Hepatocyte (in vitro differentiated cells): ENCODE results near the gene ZP1. TPM values are rescaled to one million over a fixed set of nuclear protein-coding genes. Genes with fewer than 3 reads are reported as not detected.

Source experiments
- DNase-seq: peaks from one replicate; pipeline ENCODE4 v3.0.0-alpha.2; 2016; ENCODE audit warnings: low spot score
- H2AFZ ChIP-seq: fragments of 200-600 bp; sonication (generic); 2 replicates; pipeline ENCODE4 v1.6.0; 2016; ENCODE audit warnings: antibody characterized with exemption, mild to moderate bottlenecking
- H3K27ac ChIP-seq: fragments of 200-600 bp; sonication (generic); 2 replicates; pipeline ENCODE4 v1.5.1; 2016; ENCODE audit warnings: mild to moderate bottlenecking
- H3K27me3 ChIP-seq: fragments of 200-600 bp; sonication (generic); 2 replicates; pipeline ENCODE4 v1.6.1; 2016
- H3K36me3 ChIP-seq: fragments of 200-600 bp; sonication (generic); replicated peaks from 2 replicates; pipeline ENCODE4 v1.5.1; 2016; ENCODE audit warnings: low read depth; ENCODE audit not compliant: insufficient read depth
- H3K4me1 ChIP-seq: fragments of 200-600 bp; sonication (generic); 2 replicates; pipeline ENCODE4 v1.5.1; 2016; ENCODE audit warnings: mild to moderate bottlenecking, moderate library complexity; ENCODE audit not compliant: insufficient read depth
- H3K4me2 ChIP-seq: fragments of 200-600 bp; sonication (generic); 2 replicates; pipeline ENCODE4 v1.6.0; 2016
- H3K4me3 ChIP-seq: fragments of 200-600 bp; sonication (generic); 2 replicates; pipeline ENCODE4 v1.5.1; 2016; ENCODE audit warnings: mild to moderate bottlenecking
- H3K79me2 ChIP-seq: fragments of 200-600 bp; sonication (generic); 2 replicates; pipeline ENCODE4 v1.6.0; 2017; ENCODE audit warnings: mild to moderate bottlenecking
- H3K9me2 ChIP-seq: fragments of 200-600 bp; sonication (generic); replicated peaks from 2 replicates; pipeline ENCODE4 v1.6.0; 2017; ENCODE audit warnings: mild to moderate bottlenecking; ENCODE audit not compliant: insufficient read depth
- H3K9me3 ChIP-seq: fragments of 200-600 bp; sonication (generic); 2 replicates; pipeline ENCODE4 v1.5.1; 2016; ENCODE audit warnings: low read depth, mild to moderate bottlenecking
- H4K20me1 ChIP-seq: fragments of 200-600 bp; sonication (generic); 2 replicates; pipeline ENCODE4 v1.6.0; 2016; ENCODE audit warnings: mild to moderate bottlenecking; ENCODE audit not compliant: insufficient read depth, poor library complexity, severe bottlenecking
- CTCF ChIP-seq: fragments of 200-600 bp; sonication (generic); IDR thresholded peaks from 2 replicates; pipeline ENCODE4 v1.5.1; 2016; ENCODE audit warnings: antibody characterized with exemption, mild to moderate bottlenecking; ENCODE audit not compliant: poor library complexity
- EZH2 ChIP-seq: fragments of 200-600 bp; sonication (generic); IDR thresholded peaks from 2 replicates; pipeline ENCODE4 v1.6.1; 2016; ENCODE audit warnings: antibody characterized with exemption, mild to moderate bottlenecking, borderline replicate concordance
- EZH2phosphoT487 ChIP-seq: fragments of 200-600 bp; sonication (generic); IDR thresholded peaks from one replicate; pipeline ENCODE4 v1.6.1; 2018; ENCODE audit warnings: antibody characterized with exemption, mild to moderate bottlenecking, low read depth, moderate library complexity; ENCODE audit not compliant: unreplicated experiment, severe bottlenecking
- WGBS: methylation state at CpG from one replicate; pipeline ENCODE4 v1.1.6; 2016; ENCODE audit warnings: low lambda C conversion rate; ENCODE audit errors: missing lambda C conversion rate; 5-methylcytosine and 5-hydroxymethylcytosine counted together
- polyA plus RNA-seq: library from polyadenylated mRNA; unstranded; fragments of >200 nt; fragmentation: Nextera tagmentation; extraction: Ambion mirVana; gene quantifications from 2 replicates; pipeline ENCODE4 v1.2.1, GENCODE V29; 2016
- total RNA-seq: library from RNA; depleted of rRNA; stranded (reverse); fragments of >200 nt; gene quantifications from 2 replicates; pipeline ENCODE4 v1.2.3, GENCODE V29; 2014

The ZP1 gene
- total and polyA plus RNA-seq, 2 experiments from 2014 or later: 1.6 TPM; not detected in 1

GRCh38 chr11:60874421-60875365 lies 7.4 kb downstream of the ZP1 start:
- WGBS: 96% methylated on average over 13 of the region's 13 CpGs
- H4K20me1 ChIP-seq: no peaks in the 10 kb centered on the region
- H3K9me3 ChIP-seq: no peaks in the 10 kb centered on the region
- H3K27ac ChIP-seq: no peak overlapping the region
- no peaks in the 10 kb centered on the region for H3K36me3 ChIP-seq
- H3K79me2 ChIP-seq: no peaks in the 10 kb centered on the region
- H3K9me2 ChIP-seq: no peaks in the 10 kb centered on the region
- no peak overlapping the region for H3K4me3 ChIP-seq
- no peak for DNase-seq
- H3K27me3 ChIP-seq: no peaks in the 10 kb centered on the region
- no peak overlapping the region for H2AFZ ChIP-seq
- TF ChIP-seq CTCF (no peak), EZH2 (no peak), EZH2phosphoT487 (no peak)
- no peaks in the 10 kb centered on the region for H3K4me1 ChIP-seq
- no peak overlapping the region for H3K4me2 ChIP-seq

- H3K27ac ChIP-seq: peak overlapping the region; percentile 34
- DNase-seq: no peak
- WGBS: 93% methylated on average over 7 of the region's 7 CpGs
Observed at GRCh38 chr11:60875366-60876167, 8.2 kb downstream of the ZP1 start.

GRCh38 chr11:60876168-60876485 lies 8.8 kb downstream of the ZP1 start:
- no peaks in the 10 kb centered on the region for H4K20me1 ChIP-seq
- H3K9me3 ChIP-seq: no peaks in the 10 kb centered on the region
- no peaks in the 10 kb centered on the region for H3K36me3 ChIP-seq
- no peaks in the 10 kb centered on the region for H3K9me2 ChIP-seq
- no peaks in the 10 kb centered on the region for H3K4me1 ChIP-seq
- no peak overlapping the region for H3K4me2 ChIP-seq
- no peak overlapping the region for H2AFZ ChIP-seq
- H3K4me3 ChIP-seq: no peak overlapping the region
- no peak for DNase-seq
- TF ChIP-seq CTCF (no peak), EZH2phosphoT487 (no peak), EZH2 (no peak)
- no peaks in the 10 kb centered on the region for H3K79me2 ChIP-seq
- peak overlapping the region; percentile 34 for H3K27ac ChIP-seq
- 91% methylated on average over 2 of the region's 2 CpGs for WGBS
- H3K27me3 ChIP-seq: no peaks in the 10 kb centered on the region

More at GRCh38 chr11:60875366-60876167, 8.2 kb downstream of the ZP1 start:
- Histone ChIP-seq H3K9me2 (no peaks in the 10 kb centered on the region), H3K4me1 (no peaks in the 10 kb centered on the region), H3K4me2 (no peak overlapping the region), H3K36me3 (no peaks in the 10 kb centered on the region), H3K79me2 (no peaks in the 10 kb centered on the region), H4K20me1 (no peaks in the 10 kb centered on the region), H3K4me3 (no peak overlapping the region), H3K9me3 (no peaks in the 10 kb centered on the region), H3K27me3 (no peaks in the 10 kb centered on the region), H2AFZ (no peak overlapping the region)
- TF ChIP-seq EZH2phosphoT487: no peak
- TF ChIP-seq CTCF: no peak
- TF ChIP-seq EZH2: no peak
